G401.6 (cell line): Measurements from ENCODE around the gene IL34.

ENCODE experiments used
- FAIRE-seq: peaks from 2 replicates; lab custom pipeline; 2012; peaks lifted over from hg19 to GRCh38; lab: Jason Lieb, UNC

Gene IL34

GRCh38 chr16:70689035-70689969 is 42.9 kb downstream of the IL34 start:
- no peak for FAIRE-seq

DNA sequence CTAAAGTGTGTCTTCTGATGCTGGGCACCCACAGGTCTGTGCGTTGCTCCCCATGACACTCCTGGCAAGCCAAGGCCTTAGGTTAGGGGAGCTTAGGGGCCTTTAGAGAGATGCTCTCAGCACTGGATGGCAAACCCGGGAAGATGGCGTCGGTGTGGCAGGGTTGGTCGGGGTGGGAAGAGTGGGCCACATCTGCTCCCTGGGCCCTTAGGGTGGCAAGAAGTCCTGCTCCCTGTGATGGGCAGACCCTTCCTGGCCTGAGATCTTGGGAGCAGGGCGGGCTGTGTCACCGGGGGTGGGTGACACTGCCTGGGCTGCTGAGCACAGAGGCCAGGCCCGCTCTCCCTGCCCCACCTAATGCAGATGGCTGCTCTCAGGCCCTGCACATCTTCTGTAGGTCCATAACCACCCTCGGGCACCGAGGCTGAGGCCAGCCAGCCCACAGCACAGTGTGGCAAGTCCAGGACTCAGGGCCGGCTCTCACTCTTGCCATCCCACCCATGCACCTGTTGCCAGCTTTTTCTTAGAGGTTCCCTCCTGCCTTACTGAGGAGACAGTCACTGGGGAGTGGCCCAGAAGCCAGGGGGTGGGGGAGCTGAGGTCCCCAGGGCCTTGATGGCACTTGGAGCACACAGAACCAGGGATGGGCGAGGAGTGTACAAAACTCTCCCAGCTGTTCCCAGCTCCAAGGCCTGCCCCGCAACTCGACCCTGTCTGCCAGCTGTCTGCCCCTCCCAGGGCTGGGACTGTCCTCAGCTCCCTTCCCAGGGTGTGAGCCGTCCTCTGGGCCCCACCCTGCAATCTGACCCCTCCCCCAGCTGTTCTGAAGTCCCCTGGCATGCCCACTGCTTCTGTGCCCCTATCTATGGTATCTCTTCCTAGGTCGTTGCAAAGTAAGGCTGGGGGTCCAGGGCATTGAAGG is 43.9 kb downstream of the IL34 start:
- FAIRE-seq, result no peak

- FAIRE-seq, result no peak
Measured at GRCh38 chr16:70691223-70692129, 45.1 kb downstream of the IL34 start.

GRCh38 chr16:70692130-70692872 is 45.9 kb downstream of the IL34 start:
- FAIRE-seq, result no peak

GRCh38 chr16:70692873-70693671 is 46.7 kb downstream of the IL34 start:
- no peak for FAIRE-seq

DNA sequence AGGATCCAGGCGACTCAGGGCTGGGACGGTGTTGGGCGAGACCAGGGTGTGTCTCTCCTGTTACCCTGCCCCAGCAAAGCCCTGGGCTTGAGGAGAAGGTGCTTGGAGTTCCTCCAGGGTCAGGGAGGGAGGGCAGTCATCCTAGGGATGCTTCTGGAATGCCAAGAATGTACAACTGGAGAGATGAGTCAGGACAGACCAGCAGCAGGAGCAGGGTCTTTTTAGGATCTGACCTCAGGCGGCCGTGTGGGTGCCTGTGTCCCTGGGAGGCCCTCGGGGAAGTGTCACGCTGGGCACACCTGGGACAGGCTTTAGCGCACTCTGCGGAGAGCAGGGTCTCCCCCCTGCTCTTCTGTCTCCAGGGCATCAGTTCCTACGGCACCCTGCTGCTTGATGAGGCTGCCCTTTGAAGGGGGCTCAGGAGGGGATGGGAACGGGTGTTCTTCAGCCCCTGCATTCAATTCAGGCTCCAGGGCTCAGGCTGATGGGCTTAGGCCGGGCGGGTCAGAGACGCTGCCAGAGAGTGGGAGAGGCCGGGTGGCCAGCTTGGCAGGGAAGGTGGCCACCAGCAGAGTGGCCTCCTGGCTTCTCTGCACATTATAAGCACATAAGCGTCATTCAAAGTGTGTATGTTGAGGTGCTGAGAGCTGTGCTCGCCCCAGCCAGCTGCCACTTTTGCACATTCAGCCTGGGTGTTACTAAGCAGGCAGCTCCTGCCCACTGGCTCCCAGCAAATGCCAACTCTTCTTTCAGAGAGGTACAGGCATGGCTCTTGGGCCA is 47.9 kb downstream of the IL34 start:
- FAIRE-seq, result no peak

- FAIRE-seq, result no peak
Measured at GRCh38 chr16:70694868-70695218, 48.5 kb downstream of the IL34 start.

DNA sequence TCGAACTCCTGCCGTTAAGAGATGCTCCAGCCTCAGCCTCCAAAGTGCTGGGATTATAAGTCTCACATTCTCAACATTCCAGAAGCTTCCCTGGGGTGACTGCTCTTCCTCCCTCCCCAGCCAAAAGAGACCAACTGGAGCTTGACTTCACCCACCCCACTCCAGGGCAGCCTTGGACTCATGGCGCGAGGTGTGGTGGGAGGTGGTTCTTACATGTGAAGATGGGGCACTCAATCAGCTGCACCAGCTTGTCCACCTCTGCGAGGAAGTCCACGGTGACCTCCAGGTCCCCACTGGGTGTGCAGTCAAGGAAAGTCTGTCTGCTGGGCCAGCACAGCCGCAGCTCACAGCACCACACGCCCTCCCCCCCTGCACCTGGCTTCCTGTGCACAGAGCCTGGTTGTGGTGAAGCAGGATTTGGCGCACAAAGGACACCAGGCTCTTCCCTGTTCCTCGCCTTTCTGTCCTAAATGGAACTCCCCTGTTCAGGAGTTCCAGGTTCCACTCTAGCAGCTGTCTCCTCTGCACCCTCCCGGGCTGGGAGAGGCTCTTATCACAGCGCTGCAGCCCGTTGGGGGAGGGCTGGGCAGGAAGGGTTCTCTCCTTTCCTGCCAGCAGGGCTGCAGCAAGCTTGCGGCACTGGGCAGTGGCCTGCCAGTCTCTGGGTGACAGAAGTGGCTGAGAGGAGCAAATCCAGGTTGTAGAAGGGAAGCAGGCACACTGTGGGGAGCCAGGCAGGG is 49.1 kb downstream of the IL34 start:
- no peak for FAIRE-seq

DNA sequence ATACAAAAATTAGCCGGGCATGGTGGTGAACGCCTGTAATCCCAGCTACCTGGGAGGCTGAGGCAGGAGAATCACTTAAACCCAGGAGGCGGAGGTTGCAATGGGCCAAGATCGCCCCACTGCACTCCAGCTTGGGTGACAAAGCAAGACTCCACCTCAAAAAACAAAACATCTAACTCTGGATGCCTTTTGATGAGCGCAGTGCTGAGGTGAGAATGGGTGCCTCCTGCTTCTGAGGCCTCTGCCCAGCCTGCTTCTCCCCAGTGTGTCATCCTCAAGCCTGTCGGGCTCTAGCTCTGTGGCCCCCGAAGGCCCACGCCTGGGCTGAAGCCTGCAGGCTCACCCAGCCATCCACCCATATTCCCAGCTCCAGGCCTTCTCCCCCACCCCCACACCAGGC is 50.0 kb downstream of the IL34 start:
- no peak for FAIRE-seq

GRCh38 chr16:70696952-70697593 is 50.7 kb downstream of the IL34 start:
- no peak for FAIRE-seq

GRCh38 chr16:70697594-70698170 is 51.3 kb downstream of the IL34 start:
- no peak for FAIRE-seq

DNA sequence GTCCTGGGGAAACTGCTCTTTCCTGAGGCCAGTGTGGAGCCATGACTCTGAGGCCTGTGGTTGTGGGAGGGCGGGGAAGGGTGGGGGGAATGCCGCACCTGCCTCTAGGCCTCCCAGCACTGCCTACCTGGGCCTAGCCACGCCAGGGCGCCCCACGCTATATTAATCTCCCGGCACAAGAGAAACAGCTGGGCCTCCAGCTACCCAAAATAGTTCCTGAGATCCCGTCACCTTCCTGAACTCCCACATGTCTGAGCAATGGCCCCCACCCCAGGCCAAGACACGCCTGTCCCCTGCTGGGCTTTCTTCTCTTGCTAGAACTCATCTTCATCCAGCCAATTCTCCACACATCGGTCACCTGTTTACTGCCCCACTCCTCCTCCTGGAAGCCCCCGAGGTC is 52.5 kb downstream of the IL34 start:
- no peak for FAIRE-seq

- no peak for FAIRE-seq
Measured at GRCh38 chr16:70699696-70700095, 53.3 kb downstream of the IL34 start.

GRCh38 chr16:70700101-70701020 is 54.0 kb downstream of the IL34 start:
- no peak for FAIRE-seq

DNA sequence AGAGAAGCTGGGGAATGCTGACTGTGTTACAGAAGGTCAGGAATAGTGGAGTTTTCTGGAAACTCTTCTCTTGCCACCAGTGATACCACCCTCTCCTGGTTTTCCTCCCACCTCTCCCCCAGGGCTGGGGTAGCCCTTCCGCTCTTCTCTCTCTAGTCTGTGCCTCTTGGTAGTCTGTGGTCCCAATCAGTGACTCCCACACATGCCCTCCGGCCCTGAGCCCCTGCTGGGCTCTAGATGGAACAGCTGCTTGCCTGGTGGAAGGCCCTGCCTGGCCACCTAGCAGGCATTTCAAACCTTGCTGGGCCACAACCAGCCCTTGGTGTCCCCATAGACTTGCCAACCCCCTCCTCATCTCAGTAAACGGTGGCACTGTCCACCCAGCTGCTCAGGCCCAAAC is 54.7 kb downstream of the IL34 start:
- no peak for FAIRE-seq

GRCh38 chr16:70701596-70701995 is 55.2 kb downstream of the IL34 start:
- FAIRE-seq, result no peak

DNA sequence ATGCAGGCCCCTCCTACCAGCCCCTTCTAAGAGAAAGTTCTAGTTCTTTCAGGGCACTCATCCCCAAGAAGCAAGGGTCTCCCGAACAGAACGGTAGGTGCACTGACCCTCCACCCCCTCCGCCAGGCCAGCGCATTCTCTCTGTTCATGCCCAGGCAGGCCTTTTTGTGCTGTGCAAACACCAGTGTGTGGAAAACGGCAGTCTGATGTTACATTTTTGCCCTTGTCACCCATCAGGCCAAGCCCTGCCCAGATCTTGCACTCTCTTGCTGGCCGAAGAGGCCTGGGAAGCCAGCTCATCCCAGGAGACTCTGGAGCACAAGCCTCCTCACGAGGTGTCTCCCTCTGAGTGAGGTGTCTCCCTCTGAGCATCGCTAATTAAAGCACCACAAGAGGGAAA is 55.6 kb downstream of the IL34 start:
- FAIRE-seq, result no peak
